Measurements from ENCODE around the gene INTS3. TPM values are rescaled to one million over a fixed set of nuclear protein-coding genes. Genes with fewer than 3 reads are reported as not detected.

Gene INTS3
- total and polyA plus RNA-seq, 2 of the 8 experiments (the other 6 are each of a cell fraction or from before 2014, with no cell fraction given) = 66.8 to 93.2 TPM

DNA sequence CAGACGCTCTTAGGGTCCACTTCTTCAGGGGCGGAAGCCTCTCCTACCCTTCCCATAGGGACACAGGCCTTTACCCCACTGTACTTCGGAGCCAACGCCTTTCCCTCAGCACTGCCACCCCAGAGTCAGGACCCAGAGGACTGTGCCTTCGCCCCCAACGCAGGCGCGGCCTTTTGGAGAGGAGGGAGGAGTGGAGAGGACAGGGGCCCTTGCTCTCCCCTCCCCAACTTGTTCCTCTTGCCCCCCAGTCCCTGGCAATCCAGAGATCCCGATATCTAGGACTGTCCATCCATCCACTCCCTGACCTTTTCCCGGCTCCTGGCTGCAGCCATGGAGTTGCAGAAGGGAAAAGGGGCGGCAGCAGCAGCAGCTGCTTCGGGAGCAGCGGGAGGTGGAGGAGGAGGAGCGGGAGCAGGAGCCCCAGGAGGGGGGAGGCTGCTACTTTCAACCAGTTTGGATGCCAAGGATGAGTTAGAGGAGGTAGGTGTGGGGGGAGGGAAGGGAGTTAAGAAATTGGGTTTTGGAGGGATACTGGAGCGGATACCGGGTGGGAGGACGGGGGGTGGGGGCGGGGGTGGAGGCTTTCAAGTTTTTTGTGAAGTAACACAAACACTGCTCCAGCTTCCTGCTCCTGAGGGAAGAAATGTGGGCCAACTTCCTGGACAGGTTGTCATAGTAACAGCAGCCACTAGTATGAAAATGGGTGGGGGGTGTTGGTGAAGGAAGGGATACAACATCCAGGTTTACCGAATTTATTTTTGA, 636 bp downstream of the INTS3 start:
- Histone ChIP-seq H2BK5ac (ENCODE audit: low read depth, low read length) (peak overlapping the region; percentile 99), H3K79me2 (ENCODE audit: control insufficient read depth in 1 of 2, insufficient read depth in 2 of 2, low read length in 2 of 2) (peaks cover 0 to 28% of the 10 kb centered on the region in 2 experiments; a peak in 2 of 4 replicates), H2AK5ac (ENCODE audit: low read depth, low read length) (peak overlapping the region; percentile 76; the same call in 1 of the 2 replicates), H3K79me1 (ENCODE audit: low read depth, low read length) (no peaks in the 10 kb centered on the region; the same call in 1 of the 2 replicates), H3K23me2 (ENCODE audit: low read depth, low read length) (peaks cover 9% of the 10 kb centered on the region), H4K8ac (ENCODE audit: extremely low read depth, insufficient read depth, low read length) (peak overlapping the region; percentile 94; the same call in 1 of the 2 replicates), H3K4ac (replicated peaks; ENCODE audit: insufficient read length, low read depth, low read length) (peak overlapping the region; percentile 89), H3K36me3 (ENCODE audit: control insufficient read depth in 2 of 4, insufficient read depth in 4 of 4, low read length in 3 of 4) (0 out of 8 replicates have a peak, but pooled peaks cover 0 to 6% (median 2%) of the 10 kb centered on the region in 4 experiments), H3K9me3 (ENCODE audit: insufficient read depth in 2 of 2, low read depth in 1 of 2, low read length in 1 of 2) (no peaks in the 10 kb centered on the region), H3K9ac (replicated peaks in 1 of 4; ENCODE audit: extremely low read depth in 1 of 4, low read depth in 3 of 4, low read length in 3 of 4) (peak overlapping the region; percentile 82 to 92 (median 88)), H3K23ac (ENCODE audit: insufficient read length) (no peak overlapping the region), H2BK12ac (ENCODE audit: low read depth, low read length) (peak overlapping the region; percentile 75), H3K4me2 (ENCODE audit: insufficient read depth in 1 of 2, low read depth in 2 of 2, low read length in 2 of 2) (peak overlapping the region; percentile 74 to 98), H4K91ac (replicated peaks; ENCODE audit: insufficient read length, low read length) (peak overlapping the region; percentile 78), H2AFZ (ENCODE audit: low read length) (no peak overlapping the region), H3K27ac (ENCODE audit: low read depth, low read length) (peak overlapping the region; percentile 88), H3K4me3 (ENCODE audit: extremely low read depth in 1 of 4, insufficient read depth in 2 of 4, low read depth in 3 of 4, low read length in 4 of 4) (peak overlapping the region; percentile 78 to 96 (median 86)), H2BK20ac (ENCODE audit: low read length) (0 out of 2 replicates have a peak overlapping the region, but pooled peaks have one; percentile 48), H3K18ac (ENCODE audit: extremely low read depth, low read length) (peak overlapping the region; percentile 97), H3K27me3 (replicated peaks in 1 of 4; ENCODE audit: control insufficient read depth in 3 of 4, extremely low read depth in 1 of 4, insufficient read depth in 3 of 4, low read length in 3 of 4) (no peaks in the 10 kb centered on the region), H3K4me1 (replicated peaks in 1 of 4; ENCODE audit: control insufficient read depth in 3 of 4, insufficient read depth in 4 of 4, low read length in 3 of 4) (peaks cover 0 to 11% (median 3%) of the 10 kb centered on the region in 4 experiments; a peak in 6 of 7 replicates), H3K14ac (ENCODE audit: insufficient read length) (no peak overlapping the region), H4K5ac (ENCODE audit: insufficient read length, low read depth, low read length) (peak overlapping the region; percentile 93), H2BK15ac (ENCODE audit: low read length) (peak overlapping the region; percentile 72; the same call in 1 of the 2 replicates), H2BK120ac (replicated peaks; ENCODE audit: low read depth, low read length) (peak overlapping the region; percentile 79), H3K56ac (replicated peaks; ENCODE audit: insufficient read length, low read depth, low read length) (peak overlapping the region; percentile 37), H4K20me1 (replicated peaks in 1 of 2; ENCODE audit: control insufficient read depth in 1 of 2, insufficient read depth in 2 of 2, low read length in 2 of 2) (no peaks in the 10 kb centered on the region)
- 4% methylated on average over 17 of the region's 19 CpGs; no CpG with 5 or more reads in 1 of the 2 experiments for WGBS, 2 experiments (ENCODE audit: extremely low coverage in 1 of 2, insufficient coverage in 1 of 2, insufficient read length in 1 of 2, insufficient replicate concordance in 2 of 2, low coverage in 1 of 2, low lambda C conversion rate in 2 of 2, missing lambda C conversion rate in 1 of 2)
- DNase-seq (ENCODE audit: low read depth in 1 of 2, low spot score in 2 of 2) (peak in 1 of 2 experiments; percentile 78), FAIRE-seq (no peak)
- CTCF ChIA-PET (ENCODE audit: partially characterized antibody) = interaction anchor here (1.1 to 2.5 kb wide), 5 partner anchors 8 to 56 kb away, joined by 3 to 12 read pairs (median 8); partner anchors contain the start of gene NPR1
- POLR2A ChIA-PET (ENCODE audit: partially characterized antibody) = interaction anchor here (0.7 to 9.2 kb wide), 11 partner anchors 12 to 263 kb away, joined by 3 to 60 read pairs (median 4); partner anchors contain the start of genes CHTOP, ILF2, NPR1 and RPS27
- TF ChIP-seq CHD1 (IDR thresholded peaks at IDR 0.05; ENCODE audit: low read depth, low read length) = no peak
- no peak for TF ChIP-seq RNF2 (IDR thresholded peaks at IDR 0.05; ENCODE audit: borderline replicate concordance, low read depth, low read length, missing control alignments, poor library complexity, severe bottlenecking)
- TF ChIP-seq RFX5 (IDR thresholded peaks at IDR 0.05; ENCODE audit: borderline replicate concordance, low read depth, low read length) = 0 out of 2 replicates have a peak, but pooled peaks have one; percentile 16
- peak; percentile 43; the same call in 1 of the 2 replicates for TF ChIP-seq SP1 (IDR thresholded peaks at IDR 0.05; ENCODE audit: low read depth, low read length)
- TF ChIP-seq NRF1 (IDR thresholded peaks at IDR 0.05; ENCODE audit: low read depth, low read length) = no peak
- no peak for TF ChIP-seq BACH1 (IDR thresholded peaks at IDR 0.05; ENCODE audit: low read length)
- no peak for TF ChIP-seq BCL11A (IDR thresholded peaks at IDR 0.05; ENCODE audit: low read depth in 2 of 2, low read length in 2 of 2)
- TF ChIP-seq TBP (IDR thresholded peaks at IDR 0.05; ENCODE audit: low read depth, low read length) = 0 out of 2 replicates have a peak, but pooled peaks have one; percentile 36
- no peak for TF ChIP-seq HDAC6 (IDR thresholded peaks at IDR 0.05; ENCODE audit: low read depth, low read length)
- TF ChIP-seq KDM5A (IDR thresholded peaks at IDR 0.05; ENCODE audit: low read length) = peak; percentile 63; the same call in 1 of the 2 replicates
- peak; percentile 22 for TF ChIP-seq SAP30 (IDR thresholded peaks at IDR 0.05; ENCODE audit: insufficient read depth, insufficient replicate concordance, low read length)

Measured in H1 (cell line).